Limb (tissue), 2 donors: Measurements from ENCODE around the gene SIRT6.
"Not testable (repeated sequence)": the region's sequence is repeated elsewhere in the genome, so short reads cannot be mapped to it uniquely, and the experiment has no call there.

Source experiments
- DNase-seq, 2 donors: peaks; one replicate each; pipeline ENCODE4 v3.0.0-alpha.2; 2016; ENCODE audit errors: extremely low spot score in 2 of 2

Gene SIRT6

DNA sequence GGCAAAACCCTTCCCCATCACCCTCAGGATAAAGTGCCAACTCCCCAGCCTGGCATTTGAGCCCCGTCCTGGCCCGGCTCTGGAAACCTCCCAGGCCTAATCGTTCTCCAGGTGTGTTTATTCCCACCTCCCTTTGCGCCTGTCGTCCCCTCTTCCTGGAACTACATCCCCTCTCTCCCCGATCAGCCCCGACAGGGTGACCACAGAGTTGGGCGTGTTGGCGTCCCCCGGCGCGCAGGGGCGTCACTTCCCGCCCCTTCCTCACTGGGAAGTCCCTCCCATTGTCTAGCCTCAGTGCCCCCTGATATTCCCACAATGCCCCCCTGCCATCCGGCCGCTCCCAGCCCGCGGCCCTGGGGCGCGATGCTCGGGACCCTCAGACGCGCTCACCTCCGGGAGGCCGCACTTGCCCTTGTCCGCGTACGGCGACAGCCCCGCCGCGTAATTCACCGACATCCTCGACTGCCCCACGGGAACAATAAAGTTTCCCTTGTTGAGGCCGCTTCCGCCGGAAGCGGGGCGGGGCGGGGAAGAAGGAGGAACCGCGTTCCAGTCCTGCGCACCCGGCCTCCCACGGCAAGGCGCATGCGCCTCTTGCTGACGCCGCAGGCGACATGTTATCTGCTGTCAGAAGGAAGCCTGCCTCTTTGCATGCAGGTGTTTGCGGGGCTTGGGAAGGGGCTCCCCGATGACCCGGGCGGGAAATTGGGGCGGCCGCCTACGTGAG lies at the start of gene SIRT6, which contains the start of gene ANKRD24:
TSS of gene SIRT6 (minus strand) at position 480 of the 727 bp plus-strand sequence. CDS start at position 456, 24 bp downstream.
TSS of gene ANKRD24 (plus strand) at position 606 of the 727 bp plus-strand sequence. CDS start 3,737 bp downstream, outside the sequence.
- DNase-seq, result peak; percentile 94 to 95

DNA sequence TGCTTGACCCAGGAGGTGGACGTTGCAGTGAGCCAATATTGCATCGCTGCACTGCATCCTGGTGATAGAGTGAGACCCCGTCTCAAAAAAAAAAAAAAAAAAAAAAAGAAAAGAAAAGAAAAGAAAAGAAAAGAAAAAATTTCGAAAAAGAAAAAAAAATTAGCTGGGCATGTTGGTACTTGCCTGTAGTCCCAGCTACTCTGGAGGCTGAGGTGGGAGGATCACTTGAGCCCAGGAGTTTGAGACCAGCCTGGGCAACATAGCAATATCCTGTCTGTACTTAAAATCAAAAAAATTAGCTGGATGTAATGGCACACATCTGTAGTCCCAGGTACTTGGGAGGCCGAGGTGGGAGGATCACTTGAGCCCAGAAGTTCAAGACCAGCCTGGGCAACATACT lies 49.8 kb upstream of the SIRT6 start:
- DNase-seq, result not testable (repeated sequence)

DNA sequence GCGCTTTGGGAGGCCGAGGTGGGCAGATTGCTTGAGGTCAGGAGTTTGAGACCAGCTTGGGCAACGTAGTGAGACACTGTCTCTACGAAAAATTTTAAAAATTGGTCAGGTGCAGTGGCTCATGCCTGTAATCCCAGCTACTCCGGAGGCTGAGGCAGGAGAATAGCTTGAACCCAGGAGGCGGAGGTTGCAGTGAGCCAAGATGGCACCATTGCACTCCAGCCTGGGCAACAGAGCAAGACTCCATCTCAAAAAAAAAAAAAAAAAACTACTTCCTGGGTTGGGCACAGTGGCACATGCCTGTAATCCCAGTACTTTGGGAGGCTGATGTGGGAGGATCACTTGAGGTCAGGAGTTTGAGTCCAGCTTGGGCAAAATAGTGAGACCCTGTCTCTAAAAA lies 49.2 kb upstream of the SIRT6 start:
- not testable (repeated sequence) for DNase-seq

DNA sequence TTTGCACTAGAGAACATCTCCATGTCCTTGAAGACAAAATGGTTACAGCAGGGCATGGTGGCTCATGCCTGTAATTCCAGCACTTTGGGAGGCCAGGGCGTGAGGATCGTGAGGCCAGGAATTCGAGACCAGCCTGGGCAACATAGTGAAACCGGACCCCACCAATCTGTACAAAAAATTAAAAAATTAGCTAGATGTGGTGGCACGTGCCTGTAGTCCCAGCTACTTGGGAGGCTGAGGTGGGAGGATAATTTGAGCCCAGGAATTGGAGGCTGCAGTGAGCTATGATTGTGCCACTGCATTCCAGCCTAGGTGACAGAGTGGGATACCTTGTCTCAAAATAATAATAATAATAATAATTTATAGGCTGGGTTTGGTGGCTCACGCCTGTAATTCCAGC lies 47.9 kb upstream of the SIRT6 start:
- not testable (repeated sequence) for DNase-seq

DNA sequence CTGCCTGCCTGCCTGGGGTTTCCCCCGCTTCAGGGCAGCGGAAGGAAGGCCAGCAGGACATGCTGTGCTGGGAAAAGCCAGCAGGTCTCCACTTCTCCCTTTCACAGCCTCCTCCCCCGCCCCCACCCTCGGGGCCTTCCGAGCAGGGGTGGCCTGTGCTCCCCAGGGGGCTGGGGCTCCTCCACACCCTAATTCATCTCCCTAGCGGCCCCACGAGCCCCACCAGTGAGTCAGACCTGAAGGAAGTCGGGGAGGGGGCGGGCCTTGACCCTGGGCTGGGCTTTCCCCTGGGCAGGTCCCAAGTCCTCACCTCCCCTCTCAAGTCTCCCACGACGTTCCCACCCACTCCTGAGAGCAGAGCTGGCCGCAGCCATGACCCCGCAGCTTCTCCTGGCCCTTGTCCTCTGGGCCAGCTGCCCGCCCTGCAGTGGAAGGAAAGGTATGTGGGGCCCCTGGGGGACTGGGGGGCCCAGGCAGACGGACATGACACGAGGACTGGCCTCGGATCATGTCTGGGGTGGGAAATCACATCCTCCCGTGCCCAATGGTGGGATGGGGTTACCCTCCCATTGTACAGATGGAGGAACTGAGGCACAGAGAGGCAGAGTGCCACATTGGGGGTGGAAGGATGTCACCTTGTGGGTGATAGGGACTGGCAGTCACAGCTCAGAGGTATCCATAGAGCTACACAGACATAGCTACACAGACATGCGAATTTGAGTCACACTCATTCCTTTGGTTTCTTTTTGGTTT lies 47.0 kb upstream of the SIRT6 start, which contains the start of gene EBI3:
TSS of gene EBI3 (plus strand) at position 345 of the 753 bp plus-strand sequence. CDS start at position 373, 28 bp downstream.
- no peak for DNase-seq

DNA sequence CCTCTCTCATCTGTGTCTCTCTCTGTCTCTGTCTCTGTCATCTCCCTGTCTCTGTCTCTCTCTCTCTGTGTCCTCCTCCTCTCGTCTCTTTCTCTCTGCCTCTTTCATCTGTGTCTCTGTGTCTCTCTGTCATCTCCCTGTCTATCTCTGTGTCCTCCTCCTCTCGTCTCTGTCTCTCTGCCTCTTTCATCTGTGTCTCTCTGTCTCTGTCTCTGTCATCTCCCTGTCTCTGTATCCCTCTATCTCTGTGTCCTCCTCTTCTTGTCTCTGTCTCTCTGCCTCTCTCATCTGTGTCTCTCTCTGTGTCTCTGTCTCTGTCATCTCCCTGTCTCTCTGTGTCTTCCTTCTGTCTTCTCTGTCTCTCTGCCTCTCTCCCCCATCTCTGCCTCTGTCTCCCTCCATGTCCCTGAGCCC lies 46.4 kb upstream of the SIRT6 start:
- no peak for DNase-seq

DNA sequence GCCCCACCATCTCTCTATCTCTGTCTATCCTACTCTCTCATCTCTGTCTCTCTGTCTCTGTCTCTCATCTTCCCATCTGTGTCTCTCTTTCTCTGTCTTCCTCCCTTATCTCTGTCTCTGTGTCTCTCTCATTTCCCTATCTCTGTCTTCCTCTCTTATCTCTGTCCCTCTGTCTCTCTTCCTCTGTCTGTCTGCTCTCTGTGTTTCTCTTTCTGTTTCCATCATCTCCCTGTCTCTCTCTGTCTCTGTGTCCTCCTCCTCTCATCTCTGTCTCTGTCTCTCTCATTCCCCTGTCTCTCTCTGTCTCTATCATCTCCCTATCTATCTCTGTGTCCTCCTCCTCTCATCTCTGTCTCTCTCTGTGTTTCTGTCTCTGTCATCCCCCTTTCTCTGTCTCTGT lies 45.4 kb upstream of the SIRT6 start:
- no peak for DNase-seq

DNA sequence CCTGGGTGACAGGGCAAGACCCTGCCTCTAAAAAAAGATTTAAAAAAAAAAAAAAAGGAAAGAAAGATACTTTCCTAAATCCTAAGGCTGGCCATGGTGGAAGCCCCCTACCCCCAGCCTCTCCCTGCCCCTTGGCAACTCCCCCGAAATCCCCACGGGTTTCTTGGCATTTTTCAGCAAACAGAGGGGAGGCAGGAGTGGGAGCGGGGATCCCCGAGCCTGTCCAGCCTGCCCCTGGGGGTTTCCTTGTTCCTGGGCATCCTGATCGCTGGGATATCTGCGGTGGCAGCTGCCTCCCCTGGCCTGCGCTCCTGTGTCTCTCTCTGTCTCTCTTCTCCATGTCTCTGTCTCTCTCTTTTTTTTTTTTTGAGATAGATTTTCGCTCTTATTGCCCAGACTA lies 43.5 kb upstream of the SIRT6 start:
- no peak for DNase-seq

DNA sequence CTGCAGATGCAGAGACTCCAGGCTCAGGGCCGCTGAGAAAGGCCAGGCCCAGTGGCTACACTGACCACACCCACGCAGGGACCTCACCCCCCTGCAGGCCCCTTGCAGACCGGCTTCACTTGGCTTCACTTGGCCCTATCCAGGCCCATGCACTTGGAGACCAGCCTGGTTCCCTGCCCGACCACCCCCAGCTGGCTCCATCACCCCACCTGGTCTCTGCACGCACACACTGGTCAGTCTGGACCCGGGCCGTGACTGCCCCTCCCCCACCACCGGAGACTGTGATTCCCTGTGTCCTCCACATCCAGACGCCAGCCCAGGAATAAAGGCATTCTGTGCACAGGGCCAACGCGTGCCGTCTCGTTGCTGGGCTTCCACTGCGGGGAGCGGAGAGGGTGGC lies 42.1 kb upstream of the SIRT6 start:
- DNase-seq, result no peak

DNA sequence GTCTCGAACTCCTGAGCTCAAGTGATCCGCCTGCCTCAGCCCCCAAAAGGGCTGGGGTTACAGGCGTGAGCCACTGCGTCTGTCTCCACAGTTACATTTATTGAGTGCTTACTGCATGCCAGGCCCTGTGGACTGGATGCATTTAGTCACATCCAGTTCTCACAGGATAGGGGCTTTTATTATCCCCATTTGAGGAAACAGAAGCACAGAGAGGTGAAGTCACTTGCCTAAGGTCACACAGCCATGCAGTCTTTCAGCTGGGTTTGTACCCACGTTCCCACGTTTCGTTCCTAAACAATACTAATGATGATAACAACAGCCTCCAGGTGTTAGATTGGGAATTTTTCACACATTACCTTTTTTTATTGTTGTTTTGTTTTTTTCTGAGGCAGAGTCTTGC lies 37.8 kb upstream of the SIRT6 start:
- DNase-seq, result no peak

DNA sequence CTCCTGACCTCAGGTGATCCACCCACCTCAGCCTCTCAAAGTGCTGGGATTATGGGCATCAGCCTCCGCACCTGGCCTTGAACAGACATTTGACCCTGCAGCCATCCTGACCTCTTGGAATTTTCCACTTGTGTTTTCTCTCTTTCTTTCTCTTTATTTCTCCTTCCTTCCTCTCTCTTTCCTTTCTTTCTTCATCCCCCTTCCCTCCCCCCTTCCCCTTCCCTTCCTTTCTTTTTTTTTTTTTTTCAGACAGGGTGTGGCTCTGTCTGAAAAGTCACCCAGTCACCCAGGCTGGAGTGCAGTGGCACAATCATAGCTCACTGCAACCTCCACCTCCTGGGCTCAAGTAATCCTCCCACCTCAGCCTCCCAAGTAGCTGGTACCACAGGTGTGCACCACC lies 36.2 kb upstream of the SIRT6 start:
- DNase-seq, result not testable (repeated sequence)

DNA sequence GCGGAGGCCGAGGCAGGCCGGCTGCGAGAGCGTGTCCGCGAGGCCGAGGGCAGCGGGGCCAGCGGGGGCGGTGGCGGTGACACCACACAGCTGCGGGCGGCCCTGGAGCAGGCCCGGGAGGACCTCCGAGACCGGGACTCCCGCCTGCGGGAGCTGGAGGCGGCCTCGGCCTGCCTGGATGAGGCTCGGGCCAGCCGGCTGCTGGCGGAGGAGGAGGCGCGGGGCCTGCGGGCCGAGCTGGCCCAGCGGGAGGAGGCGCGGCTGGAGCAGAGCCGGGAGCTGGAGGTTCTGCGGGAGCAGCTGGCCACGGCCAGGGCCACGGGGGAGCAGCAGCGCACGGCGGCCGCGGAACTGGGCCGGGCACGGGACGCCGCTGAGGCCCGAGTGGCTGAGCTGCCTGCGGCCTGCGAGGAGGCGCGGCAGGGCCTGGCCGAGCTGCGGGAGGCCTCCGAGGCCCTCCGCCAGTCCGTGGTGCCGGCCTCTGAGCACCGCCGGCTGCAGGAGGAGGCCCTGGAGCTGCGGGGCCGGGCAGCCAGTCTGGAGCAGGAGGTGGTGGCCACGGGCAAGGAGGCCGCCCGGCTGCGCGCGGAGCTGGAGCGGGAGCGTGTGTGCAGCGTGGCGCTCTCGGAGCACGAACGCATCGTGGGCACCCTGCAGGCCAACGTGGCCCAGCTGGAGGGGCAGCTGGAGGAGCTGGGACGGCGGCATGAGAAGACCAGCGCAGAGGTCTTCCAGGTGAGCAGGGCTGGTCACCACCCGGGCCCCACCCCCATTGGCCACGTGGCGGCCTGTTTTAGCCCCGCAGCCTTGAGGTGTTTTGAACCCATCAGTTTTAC lies 35.3 kb upstream of the SIRT6 start:
- DNase-seq, result no peak

DNA sequence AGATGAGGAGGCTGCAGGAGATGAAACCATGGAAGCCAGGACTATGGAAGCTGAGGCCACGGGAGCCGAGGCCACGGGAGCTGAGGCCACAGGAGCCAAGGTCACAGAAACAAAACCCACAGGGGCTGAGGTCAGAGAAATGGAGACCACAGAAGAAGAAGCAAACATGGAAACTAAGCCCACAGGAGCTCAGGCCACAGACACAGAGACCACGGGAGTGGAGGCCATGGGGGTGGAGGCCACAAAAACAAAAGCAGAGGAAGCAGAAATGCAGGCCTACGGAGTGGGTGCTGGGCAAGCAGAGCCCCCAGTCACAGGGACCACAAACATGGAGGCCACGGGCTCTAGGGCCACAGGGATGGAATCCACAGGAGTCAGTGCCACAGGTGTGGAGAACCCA lies 34.5 kb upstream of the SIRT6 start:
- no peak for DNase-seq

DNA sequence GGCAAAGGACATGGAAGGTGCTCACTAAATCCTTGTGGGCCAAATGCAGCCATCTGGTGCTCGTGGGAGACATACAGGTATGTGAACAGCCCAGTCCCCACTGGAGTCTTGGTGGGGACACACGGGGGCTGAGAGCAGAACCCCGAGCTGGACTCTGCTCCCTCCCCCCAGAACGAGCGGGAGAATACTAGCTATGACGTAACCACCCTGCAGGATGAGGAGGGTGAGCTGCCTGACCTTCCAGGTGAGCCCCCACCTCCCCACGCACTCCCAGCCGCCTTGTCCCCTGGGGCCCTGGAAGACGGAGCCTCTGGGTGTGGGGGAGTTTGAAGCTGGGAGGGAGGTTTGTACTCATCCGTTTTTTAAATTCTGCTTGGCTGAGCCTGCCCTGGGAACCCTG lies 33.4 kb upstream of the SIRT6 start:
- no peak for DNase-seq

DNA sequence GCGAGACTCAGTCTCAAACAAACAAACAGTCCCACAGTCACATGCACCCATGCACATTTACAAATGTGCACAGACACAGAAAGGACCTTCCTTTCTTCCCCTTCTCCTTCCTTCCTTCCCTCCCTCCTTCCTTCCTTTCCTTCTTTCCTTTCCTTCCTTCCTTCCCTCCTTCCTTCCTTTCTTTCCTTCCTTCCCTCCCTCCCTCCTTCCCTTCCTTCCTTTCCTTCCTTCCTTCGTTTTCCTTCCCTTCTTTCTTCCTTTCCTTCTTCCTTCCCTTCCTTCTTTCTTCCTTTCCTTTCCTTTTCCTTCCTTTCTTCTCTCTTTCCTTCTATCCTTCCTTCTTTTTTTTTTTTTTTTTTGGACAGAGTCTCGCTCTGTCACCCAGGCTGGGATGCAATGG lies 30.8 kb upstream of the SIRT6 start:
- no peak for DNase-seq

DNA sequence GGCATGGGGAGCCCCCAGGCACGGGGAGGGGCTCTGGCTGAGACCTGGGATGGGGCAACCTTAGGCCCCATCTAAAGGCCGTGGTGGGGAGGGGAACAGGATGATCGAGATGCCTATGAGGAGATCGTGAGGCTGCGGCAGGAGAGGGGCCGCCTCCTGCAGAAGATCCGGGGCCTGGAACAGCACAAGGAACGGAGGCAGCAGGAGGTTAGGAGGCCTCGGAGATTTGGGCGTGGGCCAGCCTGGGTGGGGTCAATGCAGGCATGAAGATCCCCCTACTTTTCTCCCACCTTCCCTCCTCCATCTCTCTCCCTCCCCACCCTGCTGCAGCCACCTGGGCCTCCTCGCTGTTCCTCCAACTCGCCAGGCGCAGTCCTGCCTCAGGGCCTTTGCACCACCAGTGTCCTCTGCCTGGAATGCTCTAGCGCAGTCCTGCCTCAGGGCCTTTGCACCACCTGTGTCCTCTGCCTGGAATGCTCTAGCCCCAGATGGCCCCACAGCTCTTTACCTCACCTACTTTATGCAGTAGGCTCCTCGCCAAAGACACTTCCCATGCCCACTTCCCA lies 27.9 kb upstream of the SIRT6 start:
- no peak for DNase-seq

DNA sequence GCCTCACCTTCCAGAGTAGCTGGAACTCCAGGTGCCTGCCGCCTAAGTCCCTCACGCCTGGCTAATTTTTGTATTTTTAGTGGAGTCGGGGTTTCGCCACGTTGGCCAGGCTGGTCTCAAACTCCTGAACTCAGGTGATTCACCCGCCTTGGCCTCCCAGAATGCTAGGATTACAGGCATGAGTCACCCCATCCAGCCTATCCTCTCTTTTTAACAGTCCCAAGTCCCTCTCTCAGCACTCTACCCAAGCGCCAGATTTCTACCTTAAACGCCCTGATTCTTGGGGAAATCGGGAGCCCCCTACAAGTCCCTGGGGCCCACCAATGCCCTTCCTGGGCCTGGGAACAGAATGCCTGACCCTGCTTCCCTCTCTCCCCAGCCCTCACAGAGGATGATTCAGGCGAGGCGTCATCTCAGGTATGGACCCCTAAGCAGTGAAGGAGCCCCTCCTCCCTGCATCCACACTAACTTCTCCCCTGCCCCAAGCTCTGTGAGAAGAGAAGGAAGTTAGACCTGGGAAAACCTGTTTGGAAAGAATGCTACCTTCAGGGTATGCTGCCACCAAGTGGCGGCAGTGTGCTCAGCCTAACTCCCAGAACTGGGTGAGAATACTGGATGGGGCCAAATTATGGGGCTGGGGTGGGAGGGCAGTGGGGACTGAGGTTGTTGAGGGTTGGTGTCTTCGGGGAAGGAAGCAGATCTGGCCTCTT lies 26.2 kb upstream of the SIRT6 start:
- no peak for DNase-seq

DNA sequence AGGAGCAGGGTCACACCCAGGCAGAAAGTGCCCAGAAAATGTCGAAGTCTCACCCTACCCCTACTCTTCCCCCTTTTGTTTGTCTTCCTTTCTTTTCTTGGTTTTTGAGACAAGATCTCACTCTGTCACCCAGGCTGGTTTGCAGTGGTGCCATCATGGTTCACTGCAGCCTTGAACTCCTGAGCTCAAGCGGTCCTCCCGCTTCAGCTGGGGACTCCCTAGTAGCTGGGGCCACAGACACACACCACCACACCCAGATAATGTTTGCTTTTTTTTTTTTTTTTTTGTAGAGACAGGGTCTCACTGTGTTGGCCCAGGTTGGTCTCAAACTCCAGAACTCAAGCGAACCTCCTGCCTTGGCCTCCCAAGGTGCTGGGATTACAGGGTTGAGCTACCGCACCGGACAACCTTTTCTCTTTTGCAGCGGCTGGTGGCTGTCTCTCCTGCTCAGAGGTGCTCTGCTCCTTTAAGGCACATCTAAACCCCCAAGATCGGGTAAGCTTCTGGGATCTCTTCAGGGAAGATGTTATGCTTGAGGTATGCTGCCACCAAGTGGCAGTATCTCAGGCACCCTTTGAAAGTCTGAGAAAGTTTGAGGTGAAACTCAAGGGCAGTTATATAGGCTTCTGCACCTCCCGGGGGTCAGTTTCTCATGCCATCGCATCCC lies 24.6 kb upstream of the SIRT6 start:
- no peak for DNase-seq

DNA sequence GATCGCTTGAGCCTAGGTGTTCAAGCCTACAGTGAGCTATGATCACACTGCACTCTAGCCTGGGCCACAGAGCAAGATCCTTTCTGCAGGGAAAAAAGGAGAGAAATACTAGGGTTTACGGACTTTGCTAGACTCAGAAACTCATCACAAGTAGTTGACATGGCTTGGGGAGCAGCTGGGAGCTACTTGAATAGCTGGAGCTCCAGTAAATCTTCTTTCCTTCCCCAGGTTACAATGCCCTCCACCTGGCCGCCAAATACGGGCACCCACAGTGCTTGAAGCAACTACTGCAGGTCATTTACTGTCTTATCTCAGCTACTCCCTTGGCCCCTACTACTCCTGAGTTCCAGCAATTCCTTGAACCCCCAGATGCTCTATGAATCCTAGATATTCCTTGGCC lies 19.4 kb upstream of the SIRT6 start:
- no peak for DNase-seq

DNA sequence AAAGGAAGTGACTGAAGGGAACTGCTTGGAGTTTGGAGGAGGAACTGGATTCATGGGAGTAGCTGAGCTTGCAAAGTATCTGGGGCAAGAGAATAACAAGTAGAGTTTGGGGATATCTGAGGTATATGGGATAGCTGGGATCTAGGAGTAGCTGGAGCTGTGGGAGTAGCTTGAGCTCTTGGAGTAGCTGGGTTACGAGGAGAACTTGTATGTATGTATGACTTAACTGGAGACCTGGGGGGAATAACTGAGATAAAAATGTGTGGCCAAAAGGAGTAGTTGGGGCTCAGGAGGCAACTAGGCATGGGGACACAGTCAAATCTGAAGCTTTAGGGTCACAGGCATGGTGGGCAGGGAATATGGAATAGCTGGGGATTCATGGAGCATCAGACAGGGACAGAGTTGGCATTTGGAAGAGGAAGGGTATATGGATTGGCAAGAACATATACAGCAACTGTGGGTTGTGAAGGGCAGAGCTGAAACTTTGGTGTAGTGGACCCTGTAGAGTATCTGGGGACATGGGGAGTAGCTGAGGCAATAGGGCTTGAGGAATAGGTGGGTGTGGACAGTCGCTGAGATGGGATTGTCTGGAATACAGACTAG lies 18.7 kb upstream of the SIRT6 start:
- DNase-seq, result no peak
